MCF 10A (cell line): ENCODE data around the gene CDK7. TPM values are rescaled to one million over a fixed set of nuclear protein-coding genes. Genes with fewer than 3 reads are reported as not detected.

ENCODE experiments used
- BruUV-seq: library from RNA; stranded (reverse); fragments of 400-500 nt; replicated peaks from 2 replicates; lab custom pipeline; 2021; lab: Mats Ljungman, UMichigan
- CTCF ChIA-PET: fragments of 300-600 bp; sonication (Branson Sonifier 250); formaldehyde crosslinking; extraction: SDS; loops from one replicate; lab custom pipeline; 2021; ENCODE audit warnings: antibody characterized with exemption, inconsistent platforms; lab: Yijun Ruan, JAX
- POLR2A ChIA-PET: fragments of 300-600, 350-650 bp; sonication (Branson Sonifier 250); formaldehyde crosslinking; extraction: SDS; loops from one replicate; lab custom pipeline; 2020; ENCODE audit warnings: antibody characterized with exemption, inconsistent platforms; lab: Yijun Ruan, JAX
- DNase-seq: peaks from one replicate; pipeline ENCODE4 v3.0.0-alpha.2; 2018; ENCODE audit not compliant: unreplicated experiment
- H3K27ac Mint-ChIP-seq: one replicate; pipeline ENCODE4 v1.8.0; 2022; ENCODE audit warnings: mild to moderate bottlenecking, low read depth, mixed read lengths; ENCODE audit not compliant: unreplicated experiment
- H3K27me3 Mint-ChIP-seq: one replicate; pipeline ENCODE4 v1.8.0; 2022; ENCODE audit warnings: mixed read lengths; ENCODE audit not compliant: insufficient read depth, unreplicated experiment
- H3K36me3 Mint-ChIP-seq: one replicate; pipeline ENCODE4 v1.8.0; 2022; ENCODE audit warnings: mild to moderate bottlenecking, moderate library complexity, mixed read lengths; ENCODE audit not compliant: insufficient read depth, unreplicated experiment
- H3K4me1 Mint-ChIP-seq: one replicate; pipeline ENCODE4 v1.8.0; 2022; ENCODE audit warnings: mixed read lengths; ENCODE audit not compliant: insufficient read depth, unreplicated experiment
- H3K4me3 Mint-ChIP-seq: one replicate; pipeline ENCODE4 v1.8.0; 2022; ENCODE audit warnings: mild to moderate bottlenecking, moderate library complexity, mixed read lengths; ENCODE audit not compliant: unreplicated experiment
- H3K9me3 Mint-ChIP-seq: one replicate; pipeline ENCODE4 v1.8.0; 2022; ENCODE audit warnings: mixed read lengths; ENCODE audit not compliant: unreplicated experiment
- intact Hi-C: fragments of 100-400 bp; cut with micrococcal nuclease; formaldehyde crosslinking; loops from 2 replicates; pipeline ENCODE4 v1.14.1; 2022
- total RNA-seq: library from RNA; stranded (reverse); gene quantifications from 2 replicates; pipeline ENCODE4 v1.2.3, GENCODE V29; 2022
- TF ChIP-seq, protein P1 (sequence below): fragments of 200-600 bp; IDR thresholded peaks from one replicate; pipeline ENCODE4 v1.8.0; 2022; ENCODE audit warnings: antibody characterized with exemption, mild to moderate bottlenecking; ENCODE audit not compliant: unreplicated experiment

The CDK7 gene
- total RNA-seq, 1 experiment from 2014 or later, result 48.5 TPM

DNA sequence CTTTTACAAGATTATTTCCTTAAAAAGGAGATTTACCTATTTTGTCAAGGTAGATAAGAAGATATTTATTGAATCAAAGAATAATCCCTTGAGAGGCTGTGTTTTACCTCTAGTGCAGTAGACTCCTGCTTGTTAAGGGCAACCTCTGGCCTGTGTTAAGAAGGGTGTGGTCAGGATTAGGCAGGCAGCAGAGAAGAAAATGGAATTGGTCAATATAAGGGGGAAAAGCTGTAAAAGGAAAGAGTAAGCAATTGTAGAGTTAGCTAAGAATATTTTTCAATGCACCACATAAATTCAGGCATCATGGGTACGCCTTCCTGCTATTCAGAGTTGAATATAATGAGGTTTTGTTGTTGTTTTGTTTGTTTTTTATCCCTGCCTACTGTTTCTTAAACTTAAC lies 91.7 kb downstream of the CDK7 start:
- H3K36me3 Mint-ChIP-seq, result no peaks in the 10 kb centered on the region
- no peaks in the 10 kb centered on the region for H3K27me3 Mint-ChIP-seq
- no TSS peak for BruUV-seq
- no peak for DNase-seq
- peaks cover 3% of the 10 kb centered on the region for H3K4me1 Mint-ChIP-seq
- ChIA-PET POLR2A (interaction anchor here (0.6 kb wide), 1 partner anchor 1415 kb away, joined by 3 read pairs; no protein-coding TSS in a partner anchor), CTCF (no interaction called here)
- TF ChIP-seq, protein P1, sequence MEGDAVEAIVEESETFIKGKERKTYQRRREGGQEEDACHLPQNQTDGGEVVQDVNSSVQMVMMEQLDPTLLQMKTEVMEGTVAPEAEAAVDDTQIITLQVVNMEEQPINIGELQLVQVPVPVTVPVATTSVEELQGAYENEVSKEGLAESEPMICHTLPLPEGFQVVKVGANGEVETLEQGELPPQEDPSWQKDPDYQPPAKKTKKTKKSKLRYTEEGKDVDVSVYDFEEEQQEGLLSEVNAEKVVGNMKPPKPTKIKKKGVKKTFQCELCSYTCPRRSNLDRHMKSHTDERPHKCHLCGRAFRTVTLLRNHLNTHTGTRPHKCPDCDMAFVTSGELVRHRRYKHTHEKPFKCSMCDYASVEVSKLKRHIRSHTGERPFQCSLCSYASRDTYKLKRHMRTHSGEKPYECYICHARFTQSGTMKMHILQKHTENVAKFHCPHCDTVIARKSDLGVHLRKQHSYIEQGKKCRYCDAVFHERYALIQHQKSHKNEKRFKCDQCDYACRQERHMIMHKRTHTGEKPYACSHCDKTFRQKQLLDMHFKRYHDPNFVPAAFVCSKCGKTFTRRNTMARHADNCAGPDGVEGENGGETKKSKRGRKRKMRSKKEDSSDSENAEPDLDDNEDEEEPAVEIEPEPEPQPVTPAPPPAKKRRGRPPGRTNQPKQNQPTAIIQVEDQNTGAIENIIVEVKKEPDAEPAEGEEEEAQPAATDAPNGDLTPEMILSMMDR, result no peak
- H3K27ac Mint-ChIP-seq, result no peak overlapping the region
- intact Hi-C loops, result no loop called here
- H3K9me3 Mint-ChIP-seq, result no peaks in the 10 kb centered on the region
- no peak overlapping the region for H3K4me3 Mint-ChIP-seq

Other genes with a start within 250 kb of the CDK7 start
- gene SLC30A5, start 140.9 kb upstream of the CDK7 start, total RNA-seq, result 61.8 and 73.8 TPM in 2 replicates
- gene CCNB1, start 67.7 kb upstream of the CDK7 start, total RNA-seq, result 84.3 and 120 TPM in 2 replicates
- gene CENPH, start 45.3 kb upstream of the CDK7 start, total RNA-seq, result 14.1 and 21.9 TPM in 2 replicates
- gene CCDC125, start 97.9 kb downstream of the CDK7 start, total RNA-seq, result 7.0 and 11.9 TPM in 2 replicates
- gene AK6, start 134.6 kb downstream of the CDK7 start, total RNA-seq, result 52.4 and 64.3 TPM in 2 replicates
- gene TAF9, start 134.6 kb downstream of the CDK7 start, total RNA-seq, result 116 and 149 TPM in 2 replicates
- 21.9 and 25.9 TPM in 2 replicates for gene RAD17, start 134.9 kb downstream of the CDK7 start, total RNA-seq
- gene MARVELD2, start 180.2 kb downstream of the CDK7 start, total RNA-seq, result 19.4 and 21.8 TPM in 2 replicates